A673 (cell line): ENCODE measurements around the gene ZNF627.

Experiments
- CTCF ChIP-seq: fragments of 300-800, 200-600 bp; sonication (generic); conservative IDR thresholded peaks from 2 replicates; pipeline ENCODE4 v1.5.1; 2017; ENCODE audit warnings: low read depth, mild to moderate bottlenecking, antibody characterized with exemption, low read length, moderate library complexity, mixed read lengths
- EZH2 ChIP-seq: fragments of 200-600 bp; sonication (generic); IDR thresholded peaks from 2 replicates; pipeline ENCODE4 v1.6.1; 2017; ENCODE audit warnings: borderline replicate concordance, low read depth, mild to moderate bottlenecking, mixed read lengths, antibody characterized with exemption, low read length; ENCODE audit not compliant: poor library complexity, severe bottlenecking

GRCh38 chr19:11563532-11563931 is 33.8 kb upstream of the ZNF627 start:
- no peak for TF ChIP-seq EZH2
- no peak for TF ChIP-seq CTCF
